GM13977 (cell line): Measurements from ENCODE around the gene AURKB.

Source experiments
- DNase-seq: peaks from one replicate; pipeline ENCODE4 v3.0.0; 2012; ENCODE audit warnings: low spot score
- in situ Hi-C: fragments of 300-500 bp; cut with MboI; formaldehyde crosslinking; loops from one replicate; pipeline ENCODE4 v1.12.0; 2022; ENCODE audit warnings: low sequenced_read_pairs, low pct_unique_long_range_greater_than_20kb, mixed read lengths, inconsistent platforms; ENCODE audit not compliant: unreplicated experiment
- TF ChIP-seq, protein P1 (sequence below): IDR thresholded peaks from 2 replicates; pipeline ENCODE4 v1.5.1; 2012; ENCODE audit warnings: mild to moderate bottlenecking, control low read depth; ENCODE audit not compliant: insufficient read depth; ENCODE audit errors: extremely low read depth, missing control alignments

AURKB gene

DNA sequence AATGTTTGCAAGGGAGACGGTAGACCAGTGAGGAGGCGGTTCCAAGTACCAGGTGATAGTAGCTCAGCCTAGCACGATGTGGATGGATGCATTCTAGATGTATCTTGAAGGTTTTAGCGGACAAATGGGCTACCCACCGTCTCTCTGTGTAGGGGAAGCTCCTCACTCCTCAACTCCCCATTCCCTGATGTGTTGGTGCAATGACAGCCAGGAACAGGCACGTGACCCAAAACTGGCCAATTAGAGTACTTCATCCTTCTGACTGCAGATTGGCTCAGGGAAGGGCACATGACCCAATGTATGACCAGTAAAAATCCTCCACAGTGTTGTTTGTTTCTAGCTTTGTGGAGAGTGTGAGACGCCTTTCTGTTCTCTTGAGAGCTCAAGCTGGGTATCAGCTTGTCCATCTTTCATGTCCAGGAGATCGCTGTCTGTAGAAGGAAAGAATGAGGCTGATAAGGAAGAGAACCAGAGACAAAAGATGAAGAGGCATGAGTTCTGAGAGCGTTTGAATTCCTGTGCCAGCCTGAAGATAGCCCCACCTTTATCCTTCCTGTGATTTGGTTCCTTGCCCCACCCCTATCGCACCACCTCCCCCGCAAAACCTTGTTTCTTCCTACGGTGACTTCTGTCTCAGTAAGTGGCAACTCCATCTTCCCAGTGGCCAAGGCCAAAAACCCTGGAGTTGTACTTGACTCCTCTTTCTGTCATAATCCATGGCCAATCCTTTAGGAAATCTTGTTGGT lies 18.1 kb downstream of the AURKB start:
- peak; percentile 72 for DNase-seq

DNA sequence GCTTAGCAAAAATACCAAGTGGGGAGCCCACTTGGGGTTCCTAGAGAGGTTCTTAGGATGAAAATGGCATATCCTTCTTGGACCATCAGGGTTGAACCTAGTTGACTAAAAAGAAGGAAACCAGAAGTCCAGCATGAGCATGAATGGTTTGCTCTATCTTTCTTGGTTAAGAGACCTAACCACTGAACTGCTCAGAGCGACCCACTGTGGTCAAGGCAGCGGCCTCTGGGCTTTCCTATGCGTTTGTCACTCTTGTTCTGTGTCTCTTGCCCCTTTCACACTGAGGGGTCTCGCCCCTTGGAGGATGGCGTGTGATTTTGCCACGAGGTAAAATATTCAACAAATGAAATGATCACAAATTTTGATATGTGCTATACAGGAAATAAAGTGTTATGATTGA lies 19.9 kb downstream of the AURKB start:
- in situ Hi-C loops, result no loop called here
- TF ChIP-seq, protein P1, sequence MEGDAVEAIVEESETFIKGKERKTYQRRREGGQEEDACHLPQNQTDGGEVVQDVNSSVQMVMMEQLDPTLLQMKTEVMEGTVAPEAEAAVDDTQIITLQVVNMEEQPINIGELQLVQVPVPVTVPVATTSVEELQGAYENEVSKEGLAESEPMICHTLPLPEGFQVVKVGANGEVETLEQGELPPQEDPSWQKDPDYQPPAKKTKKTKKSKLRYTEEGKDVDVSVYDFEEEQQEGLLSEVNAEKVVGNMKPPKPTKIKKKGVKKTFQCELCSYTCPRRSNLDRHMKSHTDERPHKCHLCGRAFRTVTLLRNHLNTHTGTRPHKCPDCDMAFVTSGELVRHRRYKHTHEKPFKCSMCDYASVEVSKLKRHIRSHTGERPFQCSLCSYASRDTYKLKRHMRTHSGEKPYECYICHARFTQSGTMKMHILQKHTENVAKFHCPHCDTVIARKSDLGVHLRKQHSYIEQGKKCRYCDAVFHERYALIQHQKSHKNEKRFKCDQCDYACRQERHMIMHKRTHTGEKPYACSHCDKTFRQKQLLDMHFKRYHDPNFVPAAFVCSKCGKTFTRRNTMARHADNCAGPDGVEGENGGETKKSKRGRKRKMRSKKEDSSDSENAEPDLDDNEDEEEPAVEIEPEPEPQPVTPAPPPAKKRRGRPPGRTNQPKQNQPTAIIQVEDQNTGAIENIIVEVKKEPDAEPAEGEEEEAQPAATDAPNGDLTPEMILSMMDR, result no peak
- no peak for DNase-seq

More for the DNA sequence above, 18.1 kb downstream of the AURKB start:
- TF ChIP-seq, protein P1, result no peak
- in situ Hi-C loops, result no loop called here

DNA sequence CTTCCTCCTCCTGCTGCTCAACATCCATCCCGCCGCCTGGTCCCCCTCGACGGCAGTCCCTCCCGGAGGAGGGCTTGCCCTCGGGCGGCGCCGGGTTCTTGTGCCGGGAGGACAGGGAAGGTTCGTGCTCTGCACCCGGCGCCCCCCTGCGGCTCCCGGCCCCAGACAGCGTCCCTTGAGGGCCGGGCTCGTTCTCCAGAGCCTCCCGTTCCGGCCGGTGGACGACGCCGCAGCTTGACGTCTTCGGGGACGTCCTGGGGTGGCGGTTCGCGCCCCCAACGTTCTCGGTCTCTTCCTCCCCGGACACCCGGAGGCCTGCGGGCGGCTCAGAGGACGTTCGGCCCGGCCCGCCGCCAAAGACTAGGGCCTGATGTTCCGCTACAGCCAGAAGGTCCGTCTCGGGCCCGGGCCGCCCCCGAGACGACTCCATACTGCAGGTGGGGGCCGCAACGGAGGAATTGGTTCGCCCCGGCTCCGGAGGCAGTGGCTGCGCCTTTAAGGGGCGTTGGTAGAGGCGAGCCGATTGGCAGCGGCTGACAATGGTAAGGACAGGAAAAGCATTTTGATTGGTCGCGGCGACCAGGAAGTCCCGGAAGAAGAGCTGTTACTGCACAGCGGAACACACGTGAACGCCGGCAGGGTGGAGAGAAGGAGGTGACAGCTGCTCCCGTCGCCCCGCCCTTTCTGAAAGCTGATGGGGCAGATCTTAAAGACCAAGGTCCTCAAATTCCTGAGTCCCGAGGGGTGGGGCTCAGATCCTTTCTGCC lies 20.5 kb downstream of the AURKB start, which contains the start of gene BORCS6:
TSS of gene BORCS6 (minus strand) at position 470 of the 767 bp plus-strand sequence. CDS start at position 430, 40 bp downstream.
- in situ Hi-C loops, result no loop called here
- TF ChIP-seq, protein P1, result peak; percentile 26
- peak; percentile 94 for DNase-seq

DNA sequence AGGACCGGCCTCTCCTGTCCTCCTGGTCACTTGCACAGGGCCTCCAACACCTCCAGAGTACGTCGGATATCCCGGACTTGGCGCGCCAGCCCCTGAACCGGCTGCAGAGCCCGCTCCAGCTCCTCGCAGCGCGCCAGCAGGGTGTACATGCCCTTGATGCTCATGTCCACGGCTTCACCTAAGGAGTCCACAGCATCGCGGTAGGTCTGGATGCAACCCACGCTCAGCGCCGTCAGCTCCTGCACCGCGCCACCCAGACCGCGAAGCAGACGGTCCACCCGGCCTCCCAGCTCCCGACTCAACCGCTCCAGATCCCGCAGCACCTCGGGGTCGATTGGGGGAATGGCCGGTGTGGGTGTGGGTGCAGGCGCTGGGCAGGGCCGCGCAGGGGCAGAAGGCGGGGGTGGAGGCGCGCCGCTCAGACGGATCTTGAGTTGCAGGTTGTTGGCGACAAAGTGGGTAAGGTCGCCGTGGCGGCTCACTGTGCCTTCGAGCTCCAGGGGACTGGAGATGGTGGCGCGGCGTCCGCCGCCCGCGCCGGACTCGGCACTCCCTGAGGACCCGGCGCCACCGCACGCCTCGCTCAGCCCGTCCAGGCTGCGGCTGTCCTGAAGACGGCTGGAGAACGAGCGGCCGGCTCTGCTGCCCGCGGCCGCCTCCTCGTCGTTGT lies 21.2 kb downstream of the AURKB start:
- in situ Hi-C loops, result no loop called here
- TF ChIP-seq, protein P1, result no peak
- DNase-seq, result no peak

DNA sequence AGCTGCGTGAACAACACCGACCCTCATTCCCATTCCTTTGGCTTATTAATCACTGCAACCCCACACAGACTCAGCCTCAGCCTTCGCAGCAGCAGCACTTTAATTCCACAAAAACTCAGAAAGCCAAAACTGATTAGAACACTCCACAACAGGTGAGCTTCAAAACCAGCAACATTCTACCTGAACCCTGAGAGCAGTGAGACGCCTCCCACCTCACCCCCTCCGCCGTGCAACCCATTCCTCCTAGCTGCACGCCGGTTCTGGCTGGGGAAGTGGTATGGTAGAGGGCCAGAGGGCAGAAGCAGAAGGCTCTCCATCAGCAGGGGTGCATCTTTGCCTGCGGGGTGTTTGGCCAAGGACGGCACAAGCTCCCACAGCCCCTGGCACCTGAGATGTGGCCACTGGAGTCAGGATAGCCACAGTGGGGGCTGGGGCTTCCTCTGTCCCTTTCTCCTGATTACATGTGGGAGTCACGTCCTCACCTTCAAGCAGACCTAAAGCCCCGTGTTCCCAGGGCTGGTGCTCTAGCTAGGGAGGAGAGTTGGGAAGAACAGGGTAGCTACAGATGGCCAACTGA lies 22.0 kb downstream of the AURKB start:
- no peak for DNase-seq
- in situ Hi-C loops, result no loop called here
- TF ChIP-seq, protein P1, result no peak
